ENCODE measurements around the gene SEMA4D.

SEMA4D gene

DNA sequence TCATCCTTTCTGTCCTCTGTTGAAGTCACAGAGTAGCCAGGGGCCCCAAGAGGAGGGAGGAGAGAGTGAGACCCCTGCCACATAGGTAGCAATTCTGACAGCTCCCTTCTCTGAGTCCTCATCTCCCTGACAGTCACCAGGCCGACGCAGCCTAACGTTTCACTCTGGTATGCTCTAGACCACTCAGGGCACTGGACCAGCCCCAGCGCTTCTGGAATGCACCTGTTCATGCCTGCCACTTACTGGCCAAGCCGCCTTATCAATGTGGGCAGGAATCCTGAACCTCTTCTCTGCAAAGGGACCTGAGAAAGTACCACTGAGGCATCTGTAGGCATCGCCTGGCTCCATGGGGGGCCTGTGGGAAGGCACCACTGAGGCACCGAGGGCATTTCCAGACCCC, 129.4 kb downstream of the SEMA4D start:
- DNase-seq (ENCODE audit: low read depth, low spot score) = no peak
- no peak overlapping the region for H3K4me3 ChIP-seq (ENCODE audit: low read depth, low read length)
- in situ Hi-C loops (cut with HindIII; ENCODE audit: low sequenced_read_pairs) = no loop called here
- TF ChIP-seq, protein P1, sequence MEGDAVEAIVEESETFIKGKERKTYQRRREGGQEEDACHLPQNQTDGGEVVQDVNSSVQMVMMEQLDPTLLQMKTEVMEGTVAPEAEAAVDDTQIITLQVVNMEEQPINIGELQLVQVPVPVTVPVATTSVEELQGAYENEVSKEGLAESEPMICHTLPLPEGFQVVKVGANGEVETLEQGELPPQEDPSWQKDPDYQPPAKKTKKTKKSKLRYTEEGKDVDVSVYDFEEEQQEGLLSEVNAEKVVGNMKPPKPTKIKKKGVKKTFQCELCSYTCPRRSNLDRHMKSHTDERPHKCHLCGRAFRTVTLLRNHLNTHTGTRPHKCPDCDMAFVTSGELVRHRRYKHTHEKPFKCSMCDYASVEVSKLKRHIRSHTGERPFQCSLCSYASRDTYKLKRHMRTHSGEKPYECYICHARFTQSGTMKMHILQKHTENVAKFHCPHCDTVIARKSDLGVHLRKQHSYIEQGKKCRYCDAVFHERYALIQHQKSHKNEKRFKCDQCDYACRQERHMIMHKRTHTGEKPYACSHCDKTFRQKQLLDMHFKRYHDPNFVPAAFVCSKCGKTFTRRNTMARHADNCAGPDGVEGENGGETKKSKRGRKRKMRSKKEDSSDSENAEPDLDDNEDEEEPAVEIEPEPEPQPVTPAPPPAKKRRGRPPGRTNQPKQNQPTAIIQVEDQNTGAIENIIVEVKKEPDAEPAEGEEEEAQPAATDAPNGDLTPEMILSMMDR (IDR thresholded peaks at IDR 0.05; ENCODE audit: low read depth, low read length) = no peak

DNA sequence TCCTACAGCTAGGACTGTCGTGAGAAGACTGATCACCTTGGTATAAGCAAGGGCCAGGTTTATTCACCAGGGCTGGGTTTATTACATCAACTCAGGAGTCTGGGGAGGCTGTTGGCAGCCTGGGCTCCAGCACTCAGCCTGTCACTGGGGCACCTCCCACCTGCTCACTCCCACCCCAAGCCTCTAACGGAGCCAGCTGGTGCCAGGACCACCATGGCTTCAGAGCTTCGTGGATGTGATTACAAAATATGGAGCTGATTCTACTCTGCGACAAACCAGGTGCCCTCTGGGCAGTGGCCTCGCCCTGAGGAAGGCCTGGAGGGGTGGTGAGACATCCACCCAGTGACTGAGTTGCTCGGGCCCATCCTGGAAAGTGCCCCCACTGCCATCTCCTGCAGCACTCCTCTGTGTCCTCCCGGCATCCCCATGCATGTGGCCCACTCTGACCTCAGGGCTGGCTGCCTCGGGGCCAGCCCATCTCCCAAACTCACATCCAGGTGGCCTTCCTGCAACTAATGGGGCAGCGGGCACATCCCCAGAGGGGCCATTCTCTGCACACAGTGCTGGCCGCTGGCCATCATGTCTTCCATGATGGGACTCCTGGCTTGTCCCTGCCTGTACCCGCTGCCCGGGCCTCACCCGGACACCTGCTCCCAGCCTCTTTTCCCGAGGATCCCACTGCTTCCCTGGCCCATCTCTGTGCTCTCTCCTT, 130.0 kb downstream of the SEMA4D start:
- DNase-seq (ENCODE audit: low read depth, low spot score) = no peak
- no peak overlapping the region for H3K4me3 ChIP-seq (ENCODE audit: low read depth, low read length)
- in situ Hi-C loops (cut with HindIII; ENCODE audit: low sequenced_read_pairs) = no loop called here
- TF ChIP-seq, protein P1 (IDR thresholded peaks at IDR 0.05; ENCODE audit: low read depth, low read length) = no peak

DNA sequence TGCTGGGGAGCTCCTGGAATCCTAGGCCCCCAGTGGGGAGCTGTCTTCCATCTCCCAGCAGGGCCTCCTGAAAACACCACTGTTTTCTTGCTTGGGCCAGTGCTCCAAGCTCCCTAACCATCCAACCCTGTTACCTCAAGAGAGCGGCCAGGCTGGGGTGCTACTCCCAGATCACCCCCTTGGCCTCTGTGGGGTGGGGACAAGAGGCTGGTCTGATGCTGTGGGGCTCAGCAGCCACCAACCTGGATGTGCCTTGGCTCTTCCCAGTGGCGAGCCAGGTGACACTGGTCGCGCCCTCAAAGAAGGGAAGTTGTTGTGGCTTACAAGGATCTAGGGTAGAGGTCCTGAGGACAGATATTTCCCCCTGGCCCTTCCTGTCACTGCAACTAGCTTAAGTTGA, 130.6 kb downstream of the SEMA4D start:
- in situ Hi-C loops (cut with HindIII; ENCODE audit: low sequenced_read_pairs) = no loop called here
- TF ChIP-seq, protein P1 (IDR thresholded peaks at IDR 0.05; ENCODE audit: low read depth, low read length) = no peak
- DNase-seq (ENCODE audit: low read depth, low spot score) = no peak
- H3K4me3 ChIP-seq (ENCODE audit: low read depth, low read length) = no peak overlapping the region

DNA sequence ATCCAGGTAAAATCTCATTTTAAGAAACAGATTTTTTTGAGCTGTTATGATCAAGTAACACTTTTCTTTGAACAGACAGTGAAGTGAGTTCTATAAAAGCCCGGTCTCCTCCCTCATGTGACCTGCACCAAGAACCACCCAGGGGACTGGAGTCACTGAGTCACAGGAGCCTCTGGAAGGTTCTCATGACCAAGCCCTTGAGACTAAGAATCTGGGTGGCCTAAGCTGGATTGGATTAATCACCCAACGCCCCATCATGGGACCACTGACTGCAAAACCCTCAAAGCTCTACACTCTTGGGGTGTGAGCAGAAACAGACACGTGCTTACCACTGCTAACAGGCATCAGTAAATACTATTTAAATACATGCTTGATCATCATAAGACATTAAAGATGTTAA, 131.2 kb downstream of the SEMA4D start:
- H3K4me3 ChIP-seq (ENCODE audit: low read depth, low read length) = no peak overlapping the region
- TF ChIP-seq, protein P1 (IDR thresholded peaks at IDR 0.05; ENCODE audit: low read depth, low read length) = no peak
- no peak for DNase-seq (ENCODE audit: low read depth, low spot score)
- in situ Hi-C loops (cut with HindIII; ENCODE audit: low sequenced_read_pairs) = no loop called here

DNA sequence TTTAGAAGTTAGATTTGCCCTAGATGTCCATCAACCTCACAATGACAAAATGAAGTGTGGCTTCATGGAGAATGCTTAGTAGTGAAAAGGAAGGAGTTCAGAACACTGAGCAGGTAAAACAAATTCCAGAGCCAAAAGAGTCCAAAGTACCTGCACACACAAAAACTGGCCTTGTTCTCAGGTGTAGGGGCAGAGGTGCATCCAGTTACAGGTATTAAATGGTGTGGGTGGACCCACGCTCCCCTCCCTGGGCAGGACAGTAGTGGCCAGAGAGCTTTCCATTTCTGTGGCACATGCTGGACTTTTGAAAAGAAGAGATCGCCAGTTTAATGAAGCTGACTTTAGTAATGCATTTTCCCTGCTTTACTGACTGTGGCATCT, 132.4 kb downstream of the SEMA4D start:
- in situ Hi-C loops (cut with HindIII; ENCODE audit: low sequenced_read_pairs) = no loop called here
- DNase-seq (ENCODE audit: low read depth, low spot score) = no peak
- no peak overlapping the region for H3K4me3 ChIP-seq (ENCODE audit: low read depth, low read length)
- TF ChIP-seq, protein P1 (IDR thresholded peaks at IDR 0.05; ENCODE audit: low read depth, low read length) = no peak

DNA sequence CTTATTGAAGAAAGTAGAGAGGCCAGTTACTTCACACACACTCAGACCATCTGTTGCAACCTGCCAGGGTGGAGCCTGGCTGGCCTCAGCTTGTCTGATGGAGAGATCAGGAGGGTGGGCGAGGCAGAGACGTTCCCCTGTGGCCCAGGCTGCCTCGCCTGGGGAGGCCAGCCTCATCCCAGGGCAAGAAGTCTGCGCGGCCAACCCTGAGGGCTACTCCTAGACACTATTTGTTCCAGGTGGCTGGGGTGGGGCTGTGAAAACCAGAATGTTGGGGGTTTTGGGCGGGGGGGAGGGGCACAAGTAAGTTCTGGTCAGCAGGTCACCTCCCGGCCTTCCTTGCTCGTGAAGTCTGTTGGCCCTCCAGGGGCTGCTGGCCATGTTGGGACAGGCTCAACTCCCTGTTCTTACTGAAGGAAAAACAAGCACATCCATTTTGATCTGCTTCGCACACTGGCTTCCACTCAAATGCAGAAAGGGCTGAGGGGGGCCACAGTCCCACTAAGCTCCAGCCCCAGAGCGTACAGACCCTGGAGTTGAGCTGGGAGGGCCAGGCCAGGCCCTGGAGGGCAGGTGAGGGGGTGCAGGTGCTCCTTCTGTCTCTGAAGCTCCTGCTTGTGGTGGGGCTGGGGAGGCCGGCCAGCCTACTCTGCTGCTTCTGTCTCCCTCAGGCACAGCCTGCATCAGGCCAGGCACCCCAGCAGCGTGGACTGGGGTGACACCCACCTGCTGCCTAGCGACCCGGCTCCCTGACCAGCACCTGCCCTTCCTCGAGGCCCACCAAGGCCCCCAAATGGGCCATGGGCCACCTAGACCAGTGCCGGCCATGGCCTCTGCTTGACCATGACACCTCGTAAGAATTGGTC, 133.0 kb downstream of the SEMA4D start:
- DNase-seq (ENCODE audit: low read depth, low spot score) = no peak

More for the DNA sequence above, 133.0 kb downstream of the SEMA4D start:
- in situ Hi-C loops (cut with HindIII; ENCODE audit: low sequenced_read_pairs) = no loop called here
- H3K4me3 ChIP-seq (ENCODE audit: low read depth, low read length) = no peak overlapping the region
- TF ChIP-seq, protein P1 (IDR thresholded peaks at IDR 0.05; ENCODE audit: low read depth, low read length) = no peak

Data from astrocyte of the spinal cord (primary cell).